NCI-H1105 (cell line): ENCODE measurements around the gene CMC1.

Experiments used
- DNase-seq: peaks from one replicate; lab custom pipeline; 2025; lab: John Stamatoyannopoulos, UW

Gene CMC1

GRCh38 chr3:28300345-28300962 is 59.0 kb downstream of the CMC1 start:
- DNase-seq, result no peak

- DNase-seq, result no peak
Observed at GRCh38 chr3:28301688-28302087, 60.3 kb downstream of the CMC1 start.

GRCh38 chr3:28308196-28308595 is 66.8 kb downstream of the CMC1 start:
- no peak for DNase-seq

- no peak for DNase-seq
Observed at GRCh38 chr3:28315711-28316110, 74.3 kb downstream of the CMC1 start.

GRCh38 chr3:28316226-28316625 is 74.8 kb downstream of the CMC1 start:
- DNase-seq, result no peak

- DNase-seq, result peak; percentile 14
Observed at GRCh38 chr3:28317438-28318022, 76.1 kb downstream of the CMC1 start.

- no peak for DNase-seq
Observed at GRCh38 chr3:28320981-28321380, 79.6 kb downstream of the CMC1 start.

GRCh38 chr3:28322464-28322863 is 81.0 kb downstream of the CMC1 start:
- no peak for DNase-seq

GRCh38 chr3:28326458-28326926 is 85.1 kb downstream of the CMC1 start:
- no peak for DNase-seq

GRCh38 chr3:28328188-28329151 is 87.1 kb downstream of the CMC1 start:
- DNase-seq, result no peak

- DNase-seq, result no peak
Observed at GRCh38 chr3:28334552-28334951, 93.1 kb downstream of the CMC1 start.

GRCh38 chr3:28335246-28335645 is 93.8 kb downstream of the CMC1 start:
- DNase-seq, result no peak

- DNase-seq, result no peak
Observed at GRCh38 chr3:28337230-28337629, 95.8 kb downstream of the CMC1 start.

GRCh38 chr3:28343144-28343543 is 101.7 kb downstream of the CMC1 start:
- DNase-seq, result no peak

- no peak for DNase-seq
Observed at GRCh38 chr3:28345690-28346089, 104.3 kb downstream of the CMC1 start.

GRCh38 chr3:28347374-28348264 is 106.2 kb downstream of the CMC1 start:
- DNase-seq, result no peak

GRCh38 chr3:28348265-28348628 is 106.8 kb downstream of the CMC1 start:
- DNase-seq, result no peak

- DNase-seq, result peak; percentile 87
Observed at GRCh38 chr3:28348629-28349468, 107.4 kb downstream of the CMC1 start, which contains the start of the genes AZI2 and ZCWPW2. Gene AZI2 (minus strand): TSS chr3:28348824. CDS start chr3:28340617, 8,207 bp downstream. Gene ZCWPW2 (plus strand): TSS chr3:28348721. CDS start chr3:28413069, 64,348 bp downstream.

GRCh38 chr3:28349469-28350000 is 108.1 kb downstream of the CMC1 start:
- no peak for DNase-seq
